ENCODE results near the gene GUCA1C.

GUCA1C gene

GRCh38 chr3:108946292-108947285 is 7.1 kb downstream of the GUCA1C start:
- no peak for DNase-seq (ENCODE audit: extremely low read depth, low read depth)
- no peak overlapping the region for H3K4me3 ChIP-seq (replicated peaks; ENCODE audit: low read depth, low read length)
- TF ChIP-seq, protein P1, sequence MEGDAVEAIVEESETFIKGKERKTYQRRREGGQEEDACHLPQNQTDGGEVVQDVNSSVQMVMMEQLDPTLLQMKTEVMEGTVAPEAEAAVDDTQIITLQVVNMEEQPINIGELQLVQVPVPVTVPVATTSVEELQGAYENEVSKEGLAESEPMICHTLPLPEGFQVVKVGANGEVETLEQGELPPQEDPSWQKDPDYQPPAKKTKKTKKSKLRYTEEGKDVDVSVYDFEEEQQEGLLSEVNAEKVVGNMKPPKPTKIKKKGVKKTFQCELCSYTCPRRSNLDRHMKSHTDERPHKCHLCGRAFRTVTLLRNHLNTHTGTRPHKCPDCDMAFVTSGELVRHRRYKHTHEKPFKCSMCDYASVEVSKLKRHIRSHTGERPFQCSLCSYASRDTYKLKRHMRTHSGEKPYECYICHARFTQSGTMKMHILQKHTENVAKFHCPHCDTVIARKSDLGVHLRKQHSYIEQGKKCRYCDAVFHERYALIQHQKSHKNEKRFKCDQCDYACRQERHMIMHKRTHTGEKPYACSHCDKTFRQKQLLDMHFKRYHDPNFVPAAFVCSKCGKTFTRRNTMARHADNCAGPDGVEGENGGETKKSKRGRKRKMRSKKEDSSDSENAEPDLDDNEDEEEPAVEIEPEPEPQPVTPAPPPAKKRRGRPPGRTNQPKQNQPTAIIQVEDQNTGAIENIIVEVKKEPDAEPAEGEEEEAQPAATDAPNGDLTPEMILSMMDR (IDR thresholded peaks at IDR 0.05; ENCODE audit: low read depth, low read length, missing control alignments), result no peak

- TF ChIP-seq, protein P1 (IDR thresholded peaks at IDR 0.05; ENCODE audit: low read depth, low read length, missing control alignments), result no peak
- H3K4me3 ChIP-seq (replicated peaks; ENCODE audit: low read depth, low read length), result no peak overlapping the region
- no peak for DNase-seq (ENCODE audit: extremely low read depth, low read depth)
These were observed 13.0 kb downstream of the GUCA1C start for GRCh38 chr3:108940568-108941263.

DNA sequence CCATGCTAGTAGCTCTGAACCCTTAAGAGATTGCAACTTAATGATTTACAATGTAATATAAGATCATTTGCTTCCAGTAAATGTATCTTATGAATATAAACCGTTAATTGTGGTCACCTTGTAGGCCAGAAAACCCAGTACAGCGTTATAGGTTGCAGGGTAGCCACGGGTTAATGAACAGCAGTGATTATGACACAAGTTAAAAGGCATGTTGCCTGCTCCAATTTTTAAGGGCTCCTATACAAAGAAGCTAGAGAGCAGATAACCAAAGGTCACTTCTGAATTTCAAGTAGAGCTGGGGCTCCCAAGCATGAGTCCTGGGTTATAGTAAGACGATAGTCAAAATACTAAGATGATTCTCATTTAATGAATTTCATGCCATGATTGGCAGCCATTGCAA is 13.5 kb downstream of the GUCA1C start:
- TF ChIP-seq, protein P1 (IDR thresholded peaks at IDR 0.05; ENCODE audit: low read depth, low read length, missing control alignments), result no peak

GRCh38 chr3:108936924-108937689 is 16.6 kb downstream of the GUCA1C start:
- H3K4me3 ChIP-seq (replicated peaks; ENCODE audit: low read depth, low read length), result no peak overlapping the region
- DNase-seq (ENCODE audit: extremely low read depth, low read depth), result no peak
- TF ChIP-seq, protein P1 (IDR thresholded peaks at IDR 0.05; ENCODE audit: low read depth, low read length, missing control alignments), result no peak

More for the DNA sequence above, 13.5 kb downstream of the GUCA1C start:
- DNase-seq (ENCODE audit: extremely low read depth, low read depth), result no peak
- H3K4me3 ChIP-seq (replicated peaks; ENCODE audit: low read depth, low read length), result no peak overlapping the region

DNA sequence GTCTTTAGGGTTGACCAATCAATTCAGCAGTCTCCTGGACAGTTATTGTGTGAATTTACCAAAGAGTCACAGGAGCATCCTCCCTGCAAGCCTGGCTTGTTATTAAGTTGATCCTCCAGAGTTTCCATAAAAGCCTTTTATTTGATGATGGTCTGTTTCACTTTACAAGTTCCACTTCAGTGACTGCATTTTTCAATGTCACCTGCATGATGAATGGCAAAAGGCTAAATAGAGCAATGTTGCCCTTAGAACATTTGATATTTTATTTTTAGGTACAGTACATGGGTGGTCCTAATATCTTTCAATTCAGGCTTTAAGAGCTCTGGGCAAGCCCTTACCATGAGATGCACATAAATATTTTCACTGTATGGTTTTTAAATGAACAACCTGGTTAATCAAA is 22.6 kb downstream of the GUCA1C start:
- H3K4me3 ChIP-seq (replicated peaks; ENCODE audit: low read depth, low read length), result no peak overlapping the region
- no peak for DNase-seq (ENCODE audit: extremely low read depth, low read depth)
- TF ChIP-seq, protein P1 (IDR thresholded peaks at IDR 0.05; ENCODE audit: low read depth, low read length, missing control alignments), result no peak

DNA sequence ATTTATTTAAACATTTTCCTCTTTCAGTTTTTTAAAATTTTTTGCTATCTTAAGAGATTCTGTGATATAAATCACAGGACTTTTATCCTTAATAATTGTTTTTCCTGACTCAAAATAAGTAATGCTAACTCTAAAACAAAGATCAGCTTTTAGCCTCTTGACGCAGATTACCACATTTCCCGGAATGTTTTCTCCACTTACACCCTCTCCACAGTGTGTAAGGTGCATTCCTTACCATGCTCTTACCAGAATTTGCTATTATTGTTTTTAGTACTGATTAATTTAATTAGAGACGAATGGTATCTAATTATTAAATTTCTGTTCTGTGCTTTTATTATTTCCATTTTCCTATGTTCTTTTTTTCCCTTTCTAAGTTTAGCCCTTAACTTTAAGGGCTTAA is 34.8 kb downstream of the GUCA1C start:
- H3K4me3 ChIP-seq (replicated peaks; ENCODE audit: low read depth, low read length), result no peak overlapping the region
- TF ChIP-seq, protein P1 (IDR thresholded peaks at IDR 0.05; ENCODE audit: low read depth, low read length, missing control alignments), result no peak
- no peak for DNase-seq (ENCODE audit: extremely low read depth, low read depth)
